ENCODE results near the gene CHIC2.

DNA sequence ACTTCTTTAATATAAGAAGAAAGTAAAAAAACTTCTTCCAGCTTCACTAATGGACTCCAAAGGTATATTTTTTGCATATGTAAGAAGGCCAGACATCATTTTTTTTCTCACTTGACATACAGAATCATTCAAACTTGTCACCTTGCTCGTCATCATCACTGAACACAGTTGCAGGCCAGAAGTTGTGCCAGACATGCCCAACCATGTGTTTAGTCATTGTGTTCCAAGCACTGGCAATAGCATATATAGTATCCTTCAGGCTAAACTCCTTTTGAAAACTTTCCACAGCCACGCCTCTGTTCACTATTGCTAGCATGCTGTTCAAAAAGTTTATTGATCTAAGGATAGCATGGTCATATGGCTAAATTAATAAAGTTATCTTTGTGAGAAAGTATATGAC lies 83.3 kb downstream of the CHIC2 start:
- TF ChIP-seq CTCF (conservative IDR thresholded peaks at IDR 0.05; ENCODE audit: low read depth, low read length), result no peak
- TF ChIP-seq EZH2 (IDR thresholded peaks at IDR 0.05; ENCODE audit: low read length, unreplicated experiment), result no peak

Data from PC-3 (cell line).